Muscle layer of duodenum (tissue), 2 donors: Measurements from ENCODE around the gene UNC50.
"Not testable (repeated sequence)": the region's sequence is repeated elsewhere in the genome, so short reads cannot be mapped to it uniquely, and the experiment has no call there.

Source experiments
- H3K27ac ChIP-seq: one replicate; pipeline ENCODE4 v1.7.0; 2013; ENCODE audit warnings: mild to moderate bottlenecking, low read length
- H3K27me3 ChIP-seq: one replicate; pipeline ENCODE4 v1.7.0; 2013; ENCODE audit warnings: low read depth, mild to moderate bottlenecking, control low read depth, low read length
- H3K36me3 ChIP-seq, 2 donors: one replicate each; pipeline ENCODE4 v1.7.0; 2013; ENCODE audit warnings: low read length in 2 of 2, control low read depth in 1 of 2, mild to moderate bottlenecking in 1 of 2; ENCODE audit not compliant: insufficient read depth in 2 of 2, control insufficient read depth in 1 of 2
- H3K4me1 ChIP-seq, 2 donors: one replicate each; pipeline ENCODE4 v1.7.0; 2013; ENCODE audit warnings: low read length in 2 of 2, mild to moderate bottlenecking in 2 of 2, control low read depth in 1 of 2, moderate library complexity in 1 of 2; ENCODE audit not compliant: insufficient read depth in 2 of 2, control insufficient read depth in 1 of 2
- H3K4me3 ChIP-seq, 2 donors: one replicate each; pipeline ENCODE4 v1.7.0; 2013; ENCODE audit warnings: low read length in 2 of 2, low read depth in 1 of 2, mild to moderate bottlenecking in 1 of 2
- H3K9me3 ChIP-seq, 2 donors: one replicate each; pipeline ENCODE4 v1.7.0; 2013; ENCODE audit warnings: low read length in 2 of 2, control low read depth in 1 of 2, mild to moderate bottlenecking in 1 of 2; ENCODE audit not compliant: control insufficient read depth in 1 of 2
- donor health status: healthy.

UNC50 gene

DNA sequence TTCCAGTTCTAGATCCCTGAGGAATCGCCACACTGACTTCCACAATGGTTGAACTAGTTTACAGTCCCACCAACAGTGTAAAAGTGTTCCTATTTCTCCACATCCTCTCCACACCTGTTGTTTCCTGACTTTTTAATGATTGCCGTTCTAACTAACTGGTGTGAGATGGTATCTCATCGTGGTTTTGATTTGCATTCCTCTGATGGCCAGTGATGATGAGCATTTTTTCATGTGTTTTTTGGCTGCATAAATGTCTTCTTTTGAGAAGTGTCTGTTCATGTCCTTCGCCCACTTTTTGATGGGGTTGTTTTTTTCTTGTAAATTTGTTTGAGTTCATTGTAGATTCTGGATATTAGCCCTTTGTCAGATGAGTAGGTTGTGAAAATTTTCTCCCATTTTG, 13.7 kb upstream of the UNC50 start:
- not testable (repeated sequence) for H3K27ac ChIP-seq, H3K27me3 ChIP-seq, H3K9me3 ChIP-seq, H3K4me1 ChIP-seq, H3K4me3 ChIP-seq
- H3K36me3 ChIP-seq: peaks cover 9 to 38% of the 10 kb centered on the region in 2 donors

DNA sequence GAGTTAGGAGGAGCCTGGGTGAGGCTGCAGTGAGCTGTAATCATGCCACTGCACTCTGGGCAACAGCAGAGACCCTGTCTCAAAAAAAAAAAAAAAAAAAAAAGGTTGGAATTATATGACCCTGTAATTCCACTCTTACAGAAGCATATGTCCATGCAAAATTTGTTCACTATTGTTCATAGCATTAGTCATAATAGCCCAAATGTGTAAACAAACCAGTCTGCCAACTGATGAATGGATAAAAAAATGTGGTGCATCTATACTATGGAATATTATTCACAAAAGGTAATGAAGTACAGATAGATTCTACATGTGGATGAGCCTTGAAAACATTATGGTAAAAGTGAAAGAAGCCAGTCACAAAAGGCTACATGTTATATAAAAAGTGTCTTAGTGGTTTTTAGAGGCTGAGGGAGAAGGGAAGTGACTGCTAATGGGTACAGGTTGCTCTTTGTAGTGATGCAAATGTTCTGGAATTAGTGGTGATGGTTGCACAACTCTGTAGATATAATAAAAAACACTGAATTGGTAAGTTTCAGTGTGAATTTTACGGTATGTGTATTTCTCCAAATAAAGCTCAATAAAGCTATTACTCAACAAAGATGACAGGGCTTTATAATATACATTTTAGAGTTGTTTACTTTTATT, 9.5 kb upstream of the UNC50 start:
- Histone ChIP-seq H3K27ac (no peak overlapping the region), H3K4me1 (peaks cover 0 to 2% of the 10 kb centered on the region in 2 donors), H3K27me3 (no peaks in the 10 kb centered on the region), H3K36me3 (peaks cover 20 to 38% of the 10 kb centered on the region in 2 donors), H3K9me3 (no peaks in the 10 kb centered on the region), H3K4me3 (no peak overlapping the region)

DNA sequence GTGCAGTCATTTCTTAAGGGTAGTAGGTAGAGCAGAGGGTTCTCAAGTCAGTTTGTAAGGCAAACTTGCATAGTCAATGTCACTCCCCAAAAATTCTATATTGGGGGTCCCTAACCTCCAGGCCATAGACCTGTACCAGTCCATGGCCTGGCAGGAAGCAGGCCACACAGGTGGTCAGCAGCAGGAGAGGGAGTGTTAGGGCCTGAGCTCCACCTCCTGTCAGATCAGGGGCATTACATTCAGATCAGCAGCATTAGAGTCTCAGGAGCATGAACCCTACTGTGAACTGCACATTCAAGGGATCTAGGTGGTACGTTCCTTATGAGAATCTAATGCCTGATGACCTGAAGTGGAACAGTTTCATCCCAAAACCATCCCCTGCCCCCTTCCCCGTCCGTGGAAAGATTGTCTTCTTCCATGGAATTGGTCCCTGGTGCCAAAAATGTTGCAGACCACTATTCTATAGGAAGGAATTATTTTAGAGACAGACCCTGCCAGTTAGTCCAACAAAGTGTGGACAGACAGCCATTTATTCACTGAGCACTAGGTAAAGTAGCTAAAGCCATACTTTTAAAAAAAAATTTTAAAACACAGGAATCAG, 6.8 kb upstream of the UNC50 start:
- Histone ChIP-seq H3K4me1 (peaks cover 4 to 15% of the 10 kb centered on the region in 2 donors), H3K4me3 (no peak overlapping the region), H3K9me3 (no peaks in the 10 kb centered on the region), H3K27ac (no peak overlapping the region), H3K27me3 (no peaks in the 10 kb centered on the region), H3K36me3 (peaks cover 20 to 37% of the 10 kb centered on the region in 2 donors)

DNA sequence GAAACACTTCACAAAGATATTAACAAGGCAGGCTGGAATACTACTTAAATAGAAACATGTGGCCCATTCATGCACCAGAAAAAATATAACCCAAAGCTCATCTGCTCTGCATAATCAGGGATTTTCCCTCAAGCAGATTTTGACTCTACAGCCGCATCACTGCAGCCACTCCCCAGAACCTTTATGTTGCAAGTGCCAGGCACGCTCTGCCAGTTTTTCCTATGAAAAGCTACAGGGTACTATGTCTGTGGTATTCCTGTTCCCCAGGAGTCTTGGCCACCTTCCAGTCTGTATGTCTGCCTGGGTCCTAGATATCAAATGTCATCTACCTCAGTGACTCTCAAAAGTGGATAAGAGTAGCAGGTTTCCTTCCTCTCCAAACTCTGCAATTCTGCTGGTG, 3.8 kb upstream of the UNC50 start:
- Histone ChIP-seq H3K27me3 (no peaks in the 10 kb centered on the region), H3K9me3 (no peaks in the 10 kb centered on the region), H3K36me3 (peaks cover 16 to 40% of the 10 kb centered on the region in 2 donors)

DNA sequence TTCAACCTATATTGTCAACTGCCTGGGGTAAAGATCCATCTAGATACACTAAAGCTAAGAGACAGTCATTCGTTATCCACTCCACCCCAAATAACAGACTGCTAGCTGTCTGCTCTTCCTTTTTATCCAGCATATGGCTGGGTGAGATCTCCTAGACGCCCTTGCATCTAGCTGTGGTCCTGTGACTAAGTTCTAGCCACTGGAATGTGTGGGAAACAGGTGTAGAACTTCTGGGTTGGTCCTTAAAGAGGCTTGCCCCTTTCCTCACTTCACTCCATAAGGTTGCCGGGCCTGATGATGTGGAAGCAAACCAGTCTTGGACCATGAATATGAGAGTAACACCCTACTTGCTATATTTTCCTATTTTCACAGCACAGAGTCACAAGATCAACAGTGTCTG, 3.3 kb upstream of the UNC50 start:
- Histone ChIP-seq H3K4me3 (no peak overlapping the region), H3K4me1 (peaks cover 20 to 34% of the 10 kb centered on the region in 2 donors), H3K27ac (no peak overlapping the region), H3K36me3 (peaks cover 11 to 35% of the 10 kb centered on the region in 2 donors), H3K27me3 (no peaks in the 10 kb centered on the region), H3K9me3 (no peaks in the 10 kb centered on the region)

More for the DNA sequence above, 3.8 kb upstream of the UNC50 start:
- peaks cover 15 to 29% of the 10 kb centered on the region in 2 donors for H3K4me1 ChIP-seq
- H3K27ac ChIP-seq: no peak overlapping the region
- no peak overlapping the region for H3K4me3 ChIP-seq

DNA sequence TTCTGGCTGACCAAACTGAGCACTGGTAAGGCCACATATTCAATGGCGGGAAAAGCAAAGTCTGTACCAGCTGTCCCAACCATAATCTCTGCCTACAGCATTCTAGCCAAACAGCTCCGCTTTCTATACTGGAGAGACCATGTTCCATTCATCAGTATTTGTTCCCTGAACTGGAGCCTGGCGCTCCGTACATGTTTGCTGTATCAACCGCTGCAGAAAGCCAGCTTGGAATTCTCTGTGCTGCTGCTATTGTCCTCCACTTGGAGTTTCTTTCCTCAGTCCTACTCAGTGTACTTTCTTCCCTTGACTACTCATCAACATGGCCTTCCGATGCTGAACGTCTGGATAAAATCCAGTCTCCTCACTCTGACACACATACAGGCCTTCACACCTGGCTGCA, 2.0 kb upstream of the UNC50 start:
- no peak overlapping the region for H3K27ac ChIP-seq
- no peaks in the 10 kb centered on the region for H3K9me3 ChIP-seq
- H3K36me3 ChIP-seq: peaks cover 8 to 25% of the 10 kb centered on the region in 2 donors
- H3K27me3 ChIP-seq: no peaks in the 10 kb centered on the region
- H3K4me3 ChIP-seq: no peak overlapping the region
- H3K4me1 ChIP-seq: peaks cover 28 to 48% of the 10 kb centered on the region in 2 donors

DNA sequence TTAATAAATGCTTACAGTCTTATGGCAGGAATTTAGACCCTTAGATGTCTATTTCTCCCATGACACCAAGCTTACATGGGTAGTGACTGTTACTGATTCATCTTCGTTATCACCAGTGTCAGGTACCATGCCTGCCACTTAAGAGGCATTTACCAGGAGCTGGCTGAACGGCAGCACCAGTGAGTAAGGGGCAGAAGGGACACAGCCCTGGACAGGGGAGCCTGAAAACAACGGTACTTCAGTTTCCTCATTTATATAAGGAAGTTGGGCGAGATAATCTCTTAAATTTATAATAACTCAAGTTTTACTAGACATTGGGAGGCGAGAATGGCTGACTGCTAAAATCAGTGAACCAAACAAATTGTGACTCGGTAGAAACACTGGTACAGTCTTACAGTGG, 1.3 kb upstream of the UNC50 start:
- Histone ChIP-seq H3K4me3 (peak overlapping the region; percentile 97), H3K36me3 (peaks cover 1 to 21% of the 10 kb centered on the region in 2 donors), H3K27ac (peak overlapping the region; percentile 96), H3K27me3 (no peaks in the 10 kb centered on the region), H3K4me1 (peaks cover 28 to 51% of the 10 kb centered on the region in 2 donors), H3K9me3 (no peaks in the 10 kb centered on the region)

DNA sequence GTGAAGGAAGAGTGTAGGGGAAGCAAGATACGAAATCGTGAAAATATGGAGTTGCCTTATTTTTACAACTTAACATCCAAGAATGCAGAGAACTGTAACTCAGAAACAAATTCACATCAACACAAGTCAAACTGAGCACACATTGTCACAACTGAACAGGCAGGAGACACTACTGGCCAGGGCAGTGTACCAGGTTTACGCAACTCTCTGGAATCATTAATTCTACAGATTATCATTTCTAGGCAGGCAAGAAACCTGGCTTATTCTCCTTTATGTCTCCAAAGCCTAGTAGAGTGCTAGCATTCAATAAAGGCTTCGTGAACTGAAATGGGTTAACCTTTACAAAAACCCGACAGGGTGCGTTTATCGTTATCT, 661 bp upstream of the UNC50 start:
- H3K4me3 ChIP-seq: peak overlapping the region; percentile 97
- no peaks in the 10 kb centered on the region for H3K9me3 ChIP-seq
- peaks cover 28 to 53% of the 10 kb centered on the region in 2 donors for H3K4me1 ChIP-seq
- H3K27ac ChIP-seq: peak overlapping the region; percentile 96
- no peaks in the 10 kb centered on the region for H3K27me3 ChIP-seq
- H3K36me3 ChIP-seq: peaks cover 2 to 25% of the 10 kb centered on the region in 2 donors

DNA sequence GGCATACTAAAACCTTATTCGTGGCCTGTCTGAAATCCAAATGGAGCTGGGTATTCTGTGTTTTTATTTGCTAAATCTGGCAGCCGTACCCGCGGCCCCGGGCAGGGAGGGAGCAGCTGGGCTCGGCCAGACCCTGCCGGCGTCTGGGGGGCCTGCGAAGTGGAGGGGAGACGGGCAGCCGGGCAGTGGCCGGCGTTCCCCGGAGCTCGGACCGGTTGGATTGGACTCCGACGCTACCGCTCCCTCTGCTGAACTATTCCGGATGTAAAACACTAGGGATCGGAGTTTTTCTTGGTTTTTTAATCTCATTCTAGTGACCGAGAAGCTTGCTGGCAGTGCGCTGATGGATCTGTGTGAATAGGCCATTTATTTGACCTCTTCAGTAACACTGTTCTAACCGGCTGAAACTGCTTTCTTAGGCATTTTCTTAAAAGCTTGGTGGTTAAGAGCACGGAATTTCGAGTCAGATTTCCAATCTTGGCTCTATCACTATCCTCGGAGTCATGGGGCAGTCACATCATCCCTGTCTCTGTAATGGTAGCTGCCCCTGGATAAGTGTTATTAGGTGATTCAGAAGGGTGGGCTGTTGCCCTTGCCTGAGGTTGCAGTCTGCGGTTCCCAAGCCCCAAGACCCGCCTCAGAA, 694 bp downstream of the UNC50 start:
- Histone ChIP-seq H3K9me3 (no peaks in the 10 kb centered on the region), H3K27ac (peak overlapping the region; percentile 96), H3K27me3 (no peaks in the 10 kb centered on the region), H3K36me3 (peaks cover 15 to 26% of the 10 kb centered on the region in 2 donors), H3K4me1 (peaks cover 28 to 54% of the 10 kb centered on the region in 2 donors), H3K4me3 (peak overlapping the region; percentile 97)

DNA sequence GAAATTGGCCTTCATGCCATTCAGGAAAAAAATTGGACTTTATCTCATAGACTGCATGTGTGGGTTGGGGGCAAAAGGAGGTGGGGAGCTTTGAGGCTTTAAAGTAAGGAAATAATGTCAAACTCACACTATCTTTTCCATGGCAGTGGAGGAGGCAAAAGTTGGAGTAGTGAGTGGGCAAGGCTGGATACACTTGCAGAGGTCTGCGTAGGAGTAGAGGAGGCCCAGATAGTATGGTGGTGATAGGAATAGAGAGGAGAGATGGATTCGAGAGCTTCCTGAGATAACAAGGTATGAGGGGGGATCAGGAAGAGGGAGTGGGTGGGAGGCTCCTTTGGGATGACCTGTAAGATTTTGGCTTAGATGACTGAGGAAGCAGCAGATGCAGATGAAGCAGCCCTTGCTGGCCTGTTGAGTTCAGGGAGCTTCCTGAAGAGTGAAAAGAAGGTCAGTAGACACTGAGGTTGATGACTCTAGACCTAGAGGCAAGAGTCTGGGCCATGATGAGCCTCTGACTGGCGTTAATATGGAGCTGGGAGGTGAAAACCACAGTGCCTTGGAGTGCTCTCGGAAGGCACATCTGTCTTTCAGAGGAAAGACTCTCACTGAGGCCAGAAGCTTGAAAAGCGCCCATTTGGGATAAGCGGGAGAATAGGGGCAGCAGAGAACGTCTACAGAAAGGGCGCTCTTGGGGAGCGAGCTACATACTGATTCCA, 5.8 kb downstream of the UNC50 start:
- no peak overlapping the region for H3K4me3 ChIP-seq
- peaks cover 41 to 54% of the 10 kb centered on the region in 2 donors for H3K36me3 ChIP-seq
- peaks cover 14 to 28% of the 10 kb centered on the region in 2 donors for H3K4me1 ChIP-seq
- H3K9me3 ChIP-seq: no peaks in the 10 kb centered on the region
- no peaks in the 10 kb centered on the region for H3K27me3 ChIP-seq
- H3K27ac ChIP-seq: no peak overlapping the region

DNA sequence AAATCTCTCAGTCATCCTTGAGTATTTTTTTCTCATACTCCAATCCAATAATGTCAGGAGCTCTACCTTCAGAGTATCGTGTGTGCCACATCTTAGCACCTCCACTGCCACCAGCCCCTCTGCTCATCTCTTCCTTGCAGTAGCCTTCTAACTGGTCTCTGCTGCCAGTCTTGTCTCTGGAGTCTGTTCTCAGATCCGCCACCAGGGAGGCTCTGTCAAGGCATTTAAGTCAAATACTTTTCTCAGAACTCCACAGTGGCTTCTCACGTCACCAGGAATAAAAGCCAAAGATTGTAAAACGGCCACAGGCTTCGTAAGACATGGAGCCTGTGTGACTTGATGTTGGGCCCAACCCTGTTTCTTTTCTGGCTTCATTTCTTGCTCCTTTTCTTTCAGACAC, 7.1 kb downstream of the UNC50 start:
- Histone ChIP-seq H3K4me1 (peaks cover 4 to 16% of the 10 kb centered on the region in 2 donors), H3K4me3 (no peak overlapping the region), H3K27me3 (no peaks in the 10 kb centered on the region), H3K27ac (no peak overlapping the region), H3K36me3 (peaks cover 48 to 53% of the 10 kb centered on the region in 2 donors), H3K9me3 (no peaks in the 10 kb centered on the region)
